Lower lobe of right lung (tissue), 2 donors: Measurements from ENCODE around the gene MATR3. TPM values are rescaled to one million over a fixed set of nuclear protein-coding genes. Genes with fewer than 3 reads are reported as not detected.
"Not testable (repeated sequence)": the region's sequence is repeated elsewhere in the genome, so short reads cannot be mapped to it uniquely, and the experiment has no call there.

Experiments used
- ATAC-seq, 2 donors: fragments of 200-7000 bp; cut with Tn5 transposase; one replicate each; pipeline ENCODE4 v1.9.1; 2020 to 2022; ENCODE audit warnings: mild to moderate bottlenecking in 2 of 2, moderate library complexity in 2 of 2
- DNase-seq: peaks from one replicate; pipeline ENCODE4 v3.0.0-alpha.2; 2020
- H3K27ac ChIP-seq: fragments of 200-600 bp; one replicate; pipeline ENCODE4 v1.8.0; 2022
- H3K27me3 ChIP-seq: fragments of 200-600 bp; one replicate; pipeline ENCODE4 v1.8.0; 2022; ENCODE audit warnings: low read depth
- H3K36me3 ChIP-seq: fragments of 200-600 bp; one replicate; pipeline ENCODE4 v1.8.0; 2022; ENCODE audit warnings: mild to moderate bottlenecking
- H3K4me1 ChIP-seq: fragments of 200-600 bp; one replicate; pipeline ENCODE4 v1.8.0; 2022
- H3K4me3 ChIP-seq: fragments of 200-600 bp; one replicate; pipeline ENCODE4 v1.8.0; 2022; ENCODE audit warnings: mild to moderate bottlenecking
- H3K9me3 ChIP-seq: fragments of 200-600 bp; one replicate; pipeline ENCODE4 v1.8.0; 2022
- CTCF ChIP-seq: fragments of 200-600 bp; IDR thresholded peaks from one replicate; pipeline ENCODE4 v1.8.0; 2022; ENCODE audit warnings: antibody characterized with exemption, mild to moderate bottlenecking
- intact Hi-C: fragments of 100-400 bp; cut with DNase I; formaldehyde crosslinking; loops from one replicate; pipeline ENCODE4 v1.11.0; 2022
- total RNA-seq: library from RNA; stranded (reverse); fragmentation: NEBNext Ultra II Directional; extraction: Animal tissue kit (Norgen Biotek cat#: 25700); gene quantifications from one replicate; pipeline ENCODE4 v1.2.1, GENCODE V29; 2021
- donor health status: DM: no; HTN: yes; CAD: no; lungs with severe emphysema.

Gene MATR3
- total RNA-seq, 1 donor from 2014 or later, result 176 TPM

GRCh38 chr5:139267481-139267880 is 26.1 kb upstream of the MATR3 start:
- no peak for DNase-seq
- no peaks in the 10 kb centered on the region for H3K36me3 ChIP-seq
- ATAC-seq, result no peak
- H3K27me3 ChIP-seq, result no peaks in the 10 kb centered on the region
- no peak overlapping the region for H3K4me3 ChIP-seq
- intact Hi-C loops, result no loop called here
- no peak for TF ChIP-seq CTCF
- H3K9me3 ChIP-seq, result no peaks in the 10 kb centered on the region
- no peak overlapping the region for H3K27ac ChIP-seq
- peaks cover 7% of the 10 kb centered on the region for H3K4me1 ChIP-seq

GRCh38 chr5:139268364-139269202 is 25.0 kb upstream of the MATR3 start:
- no peak overlapping the region for H3K4me3 ChIP-seq
- intact Hi-C loops, result no loop called here
- H3K4me1 ChIP-seq, result peaks cover 16% of the 10 kb centered on the region
- ATAC-seq, result no peak
- no peaks in the 10 kb centered on the region for H3K27me3 ChIP-seq
- no peaks in the 10 kb centered on the region for H3K9me3 ChIP-seq
- TF ChIP-seq CTCF, result peak; percentile 10
- no peak overlapping the region for H3K27ac ChIP-seq
- DNase-seq, result no peak
- H3K36me3 ChIP-seq, result no peaks in the 10 kb centered on the region

- H3K27me3 ChIP-seq, H3K9me3 ChIP-seq, intact Hi-C loops, H3K36me3 ChIP-seq, H3K27ac ChIP-seq, DNase-seq, ATAC-seq, H3K4me3 ChIP-seq: not testable (repeated sequence)
- peaks cover 33% of the 10 kb centered on the region for H3K4me1 ChIP-seq
Observed at GRCh38 chr5:139270718-139271117, 22.8 kb upstream of the MATR3 start.

GRCh38 chr5:139271201-139272027 is 22.1 kb upstream of the MATR3 start:
- ATAC-seq (no peak), DNase-seq (no peak)
- H3K27ac ChIP-seq, result no peak overlapping the region
- H3K36me3 ChIP-seq, result no peaks in the 10 kb centered on the region
- no peaks in the 10 kb centered on the region for H3K27me3 ChIP-seq
- no peaks in the 10 kb centered on the region for H3K9me3 ChIP-seq
- TF ChIP-seq CTCF, result no peak
- intact Hi-C loops, result no loop called here
- no peak overlapping the region for H3K4me3 ChIP-seq
- H3K4me1 ChIP-seq, result peaks cover 40% of the 10 kb centered on the region

GRCh38 chr5:139272471-139273321 is 20.8 kb upstream of the MATR3 start:
- no peak for TF ChIP-seq CTCF
- DNase-seq, result no peak
- intact Hi-C loops, result no loop called here
- no peak for ATAC-seq
- H3K27me3 ChIP-seq, result no peaks in the 10 kb centered on the region
- peak overlapping the region; percentile 71 for H3K4me3 ChIP-seq
- H3K27ac ChIP-seq, result no peak overlapping the region
- H3K36me3 ChIP-seq, result peaks cover 4% of the 10 kb centered on the region
- H3K9me3 ChIP-seq, result no peaks in the 10 kb centered on the region
- H3K4me1 ChIP-seq, result peaks cover 46% of the 10 kb centered on the region
